ENCODE results near the gene BCL2L15. TPM values are rescaled to one million over a fixed set of nuclear protein-coding genes. Genes with fewer than 3 reads are reported as not detected.
A peak's percentile ranks its signal among the peaks of the same experiment; 100 is the strongest.

BCL2L15 gene
- total and polyA plus RNA-seq, 10 of the 15 experiments (the other 5 are each of a cell fraction or from before 2014, with no cell fraction given): 0.42 to 1.2 (median 0.59) TPM

DNA sequence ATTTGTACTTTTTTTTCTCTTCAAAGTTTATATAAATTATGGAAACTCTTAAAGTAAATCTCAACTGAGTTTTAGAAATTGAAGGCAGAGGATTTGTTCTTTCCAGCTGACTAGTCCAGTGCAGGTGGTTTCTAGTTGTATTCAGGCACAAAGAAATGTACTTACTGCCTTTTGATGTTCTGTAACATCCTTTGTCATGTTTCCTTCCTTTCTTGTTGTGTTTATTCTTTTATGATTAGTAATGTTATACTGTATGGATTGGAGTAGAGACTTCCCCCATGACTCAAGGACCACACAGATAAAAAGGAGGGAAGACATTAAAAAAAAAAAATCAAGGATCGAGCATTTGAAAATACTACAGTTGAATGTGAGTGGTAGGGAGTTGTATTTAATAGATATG is 49.8 kb upstream of the BCL2L15 start:
- no peak overlapping the region for H3K4me3 ChIP-seq
- H2AFZ ChIP-seq (ENCODE audit: control insufficient read depth, low read depth, low read length): no peak overlapping the region
- intact Hi-C loops (cut with micrococcal nuclease; ENCODE audit: unreplicated experiment): no loop called here
- no peak overlapping the region for H3K9ac ChIP-seq (ENCODE audit: control insufficient read depth, insufficient read depth, low read length)
- no TSS peak for BruUV-seq (replicated peaks)
- in situ Hi-C loops (cut with MboI): no loop called here
- ATAC-seq (no peak), DNase-seq (ENCODE audit: low read depth, low spot score) (no peak), FAIRE-seq (peak; percentile 44)
- RAD21 ChIA-PET (ENCODE audit: unreplicated experiment): interaction anchor here (0.8 to 2.1 kb wide), 2 partner anchors 9 to 182 kb away, joined by 3 to 9 read pairs; no protein-coding TSS in a partner anchor
- H3K4me2 ChIP-seq (ENCODE audit: control insufficient read depth, insufficient read depth): no peak overlapping the region
- no peaks in the 10 kb centered on the region for H4K20me1 ChIP-seq (ENCODE audit: control insufficient read depth, insufficient read depth)
- no peak overlapping the region for H3K27ac ChIP-seq (ENCODE audit: control insufficient read depth, insufficient read depth)
- SMC1A ChIA-PET (ENCODE audit: uncharacterized antibody, unreplicated experiment): interaction anchor here (1.4 to 11.9 kb wide), 3 partner anchors 10 to 81 kb away, joined by 3 to 99 read pairs (median 5); no protein-coding TSS in a partner anchor
- H3K9me3 ChIP-seq (replicated peaks; ENCODE audit: control insufficient read depth, insufficient read depth, low read length): no peaks in the 10 kb centered on the region; the same call in 1 of the 3 replicates
- H3K4me1 ChIP-seq (ENCODE audit: control insufficient read depth, insufficient read depth, low read length): peaks cover 17% of the 10 kb centered on the region
- CTCF ChIA-PET: interaction anchor here (1.1 to 1.9 kb wide), 2 partner anchors 9 to 101 kb away, joined by 4 to 6 read pairs; no protein-coding TSS in a partner anchor
- POLR2A ChIA-PET: interaction anchor here (0.5 to 1.1 kb wide), 2 partner anchors 9 to 78 kb away, joined by 3 to 6 read pairs; no protein-coding TSS in a partner anchor
- peaks cover 5 to 6% of the 10 kb centered on the region in 2 experiments; a peak in 3 of 4 replicates for H3K36me3 ChIP-seq (ENCODE audit: control insufficient read depth in 2 of 2, insufficient read depth in 2 of 2, low read length in 1 of 2)
- peaks cover 75% of the 10 kb centered on the region for H3K79me2 ChIP-seq (ENCODE audit: control insufficient read depth, insufficient read depth, low read length)
- 90% methylated on average over 1 of the region's 1 CpG for whole genome bisulfite sequencing (ENCODE audit: insufficient coverage, insufficient replicate concordance, low lambda C conversion rate, missing lambda C conversion rate)
- no peaks in the 10 kb centered on the region for H3K27me3 ChIP-seq (replicated peaks in 1 of 2; ENCODE audit: control insufficient read depth in 2 of 2, insufficient read depth in 2 of 2, low read length in 1 of 2)
- TF ChIP-seq RELA (IDR thresholded peaks at IDR 0.05; ENCODE audit: borderline replicate concordance, partially characterized antibody): no peak
- no peak for TF ChIP-seq NFYB (IDR thresholded peaks at IDR 0.05; ENCODE audit: insufficient read depth, low read depth, low read length)
- TF ChIP-seq, protein P1, sequence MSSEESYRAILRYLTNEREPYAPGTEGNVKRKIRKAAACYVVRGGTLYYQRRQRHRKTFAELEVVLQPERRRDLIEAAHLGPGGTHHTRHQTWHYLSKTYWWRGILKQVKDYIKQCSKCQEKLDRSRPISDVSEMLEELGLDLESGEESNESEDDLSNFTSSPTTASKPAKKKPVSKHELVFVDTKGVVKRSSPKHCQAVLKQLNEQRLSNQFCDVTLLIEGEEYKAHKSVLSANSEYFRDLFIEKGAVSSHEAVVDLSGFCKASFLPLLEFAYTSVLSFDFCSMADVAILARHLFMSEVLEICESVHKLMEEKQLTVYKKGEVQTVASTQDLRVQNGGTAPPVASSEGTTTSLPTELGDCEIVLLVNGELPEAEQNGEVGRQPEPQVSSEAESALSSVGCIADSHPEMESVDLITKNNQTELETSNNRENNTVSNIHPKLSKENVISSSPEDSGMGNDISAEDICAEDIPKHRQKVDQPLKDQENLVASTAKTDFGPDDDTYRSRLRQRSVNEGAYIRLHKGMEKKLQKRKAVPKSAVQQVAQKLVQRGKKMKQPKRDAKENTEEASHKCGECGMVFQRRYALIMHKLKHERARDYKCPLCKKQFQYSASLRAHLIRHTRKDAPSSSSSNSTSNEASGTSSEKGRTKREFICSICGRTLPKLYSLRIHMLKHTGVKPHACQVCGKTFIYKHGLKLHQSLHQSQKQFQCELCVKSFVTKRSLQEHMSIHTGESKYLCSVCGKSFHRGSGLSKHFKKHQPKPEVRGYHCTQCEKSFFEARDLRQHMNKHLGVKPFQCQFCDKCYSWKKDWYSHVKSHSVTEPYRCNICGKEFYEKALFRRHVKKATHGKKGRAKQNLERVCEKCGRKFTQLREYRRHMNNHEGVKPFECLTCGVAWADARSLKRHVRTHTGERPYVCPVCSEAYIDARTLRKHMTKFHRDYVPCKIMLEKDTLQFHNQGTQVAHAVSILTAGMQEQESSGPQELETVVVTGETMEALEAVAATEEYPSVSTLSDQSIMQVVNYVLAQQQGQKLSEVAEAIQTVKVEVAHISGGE (CRISPR knock-in tag; IDR thresholded peaks at IDR 0.05): no peak
- TF ChIP-seq EED (IDR thresholded peaks at IDR 0.05; ENCODE audit: low read depth): no peak
- no peak for TF ChIP-seq ZNF207 (IDR thresholded peaks at IDR 0.05; ENCODE audit: borderline replicate concordance)
- no peak for TF ChIP-seq IRF4 (IDR thresholded peaks at IDR 0.05; ENCODE audit: low read depth, low read length)
- TF ChIP-seq SREBF1 (IDR thresholded peaks at IDR 0.05; ENCODE audit: low read length): no peak
- TF ChIP-seq SMAD1 (IDR thresholded peaks at IDR 0.05; ENCODE audit: low read depth, partially characterized antibody): no peak
- TF ChIP-seq FOXK2 (IDR thresholded peaks at IDR 0.05): no peak
- TF ChIP-seq BACH1 (IDR thresholded peaks at IDR 0.05; ENCODE audit: borderline replicate concordance): no peak
- TF ChIP-seq EGR1 (IDR thresholded peaks at IDR 0.05; ENCODE audit: borderline replicate concordance in 1 of 2, low read depth in 2 of 2, low read length in 2 of 2): no peak
- no peak for TF ChIP-seq PAX8 (IDR thresholded peaks at IDR 0.05)
- no peak for TF ChIP-seq TARDBP (IDR thresholded peaks at IDR 0.05; ENCODE audit: borderline replicate concordance)
- TF ChIP-seq HDAC2 (IDR thresholded peaks at IDR 0.05): no peak
- no peak for TF ChIP-seq TAF1 (IDR thresholded peaks at IDR 0.05; ENCODE audit: borderline replicate concordance, low read depth, low read length)
- no peak for TF ChIP-seq MEF2B (IDR thresholded peaks at IDR 0.05; ENCODE audit: partially characterized antibody, poor library complexity, severe bottlenecking)
- TF ChIP-seq, protein P2, sequence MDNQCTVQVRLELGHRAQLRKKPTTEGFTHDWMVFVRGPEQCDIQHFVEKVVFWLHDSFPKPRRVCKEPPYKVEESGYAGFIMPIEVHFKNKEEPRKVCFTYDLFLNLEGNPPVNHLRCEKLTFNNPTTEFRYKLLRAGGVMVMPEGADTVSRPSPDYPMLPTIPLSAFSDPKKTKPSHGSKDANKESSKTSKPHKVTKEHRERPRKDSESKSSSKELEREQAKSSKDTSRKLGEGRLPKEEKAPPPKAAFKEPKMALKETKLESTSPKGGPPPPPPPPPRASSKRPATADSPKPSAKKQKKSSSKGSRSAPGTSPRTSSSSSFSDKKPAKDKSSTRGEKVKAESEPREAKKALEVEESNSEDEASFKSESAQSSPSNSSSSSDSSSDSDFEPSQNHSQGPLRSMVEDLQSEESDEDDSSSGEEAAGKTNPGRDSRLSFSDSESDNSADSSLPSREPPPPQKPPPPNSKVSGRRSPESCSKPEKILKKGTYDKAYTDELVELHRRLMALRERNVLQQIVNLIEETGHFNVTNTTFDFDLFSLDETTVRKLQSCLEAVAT (IDR thresholded peaks at IDR 0.05): no peak
- TF ChIP-seq CHD4 (IDR thresholded peaks at IDR 0.05): no peak
- TF ChIP-seq MTA2 (IDR thresholded peaks at IDR 0.05; ENCODE audit: low read depth): no peak

Measured in GM12878 (cell line).